HG02885 (cell line): ENCODE data around the gene AGRN.
"Not testable (repeated sequence)": the region's sequence is repeated elsewhere in the genome, so short reads cannot be mapped to it uniquely, and the experiment has no call there.

Experiments used
- ATAC-seq: cut with Tn5 transposase; IDR thresholded peaks from one replicate; pipeline ENCODE4 v1.9.1; 2021; ENCODE audit warnings: mild to moderate bottlenecking; ENCODE audit not compliant: unreplicated experiment, poor library complexity

Gene AGRN

GRCh38 chr1:1018321-1018685 lies 1.6 kb upstream of the AGRN start:
- not testable (repeated sequence) for ATAC-seq

- peak; percentile 77 for ATAC-seq
These were observed 559 bp upstream of the AGRN start for GRCh38 chr1:1019122-1019999.

- peak; percentile 11 for ATAC-seq
These were observed 592 bp downstream of the AGRN start for GRCh38 chr1:1020415-1021009.

GRCh38 chr1:1021010-1021919 lies 1.3 kb downstream of the AGRN start:
- ATAC-seq, result no peak

GRCh38 chr1:1021920-1022259 lies 2.0 kb downstream of the AGRN start:
- no peak for ATAC-seq

GRCh38 chr1:1022302-1023009 lies 2.5 kb downstream of the AGRN start:
- no peak for ATAC-seq

GRCh38 chr1:1023700-1024099 lies 3.8 kb downstream of the AGRN start:
- no peak for ATAC-seq

GRCh38 chr1:1024149-1024770 lies 4.3 kb downstream of the AGRN start:
- no peak for ATAC-seq

GRCh38 chr1:1024771-1025699 lies 5.1 kb downstream of the AGRN start:
- ATAC-seq, result no peak

- ATAC-seq, result no peak
These were observed 5.8 kb downstream of the AGRN start for GRCh38 chr1:1025730-1026129.

- ATAC-seq, result no peak
These were observed 6.9 kb downstream of the AGRN start for GRCh38 chr1:1026599-1027413.

GRCh38 chr1:1027791-1028190 lies 7.9 kb downstream of the AGRN start:
- ATAC-seq, result no peak

- not testable (repeated sequence) for ATAC-seq
These were observed 11.1 kb downstream of the AGRN start for GRCh38 chr1:1030867-1031658.

- no peak for ATAC-seq
These were observed 11.8 kb downstream of the AGRN start for GRCh38 chr1:1031659-1032235.

- ATAC-seq, result peak; percentile 17
These were observed 12.5 kb downstream of the AGRN start for GRCh38 chr1:1032424-1032823.

GRCh38 chr1:1033009-1033587 lies 13.2 kb downstream of the AGRN start:
- ATAC-seq, result peak; percentile 88
